ENCODE measurements around the gene SETD9. TPM values are rescaled to one million over a fixed set of nuclear protein-coding genes. Genes with fewer than 3 reads are reported as not detected.
A peak's percentile ranks its signal among the peaks of the same experiment; 100 is the strongest.

The SETD9 gene
- total and polyA plus RNA-seq, 4 donors, result 3.1 to 10.1 (median 6.1) TPM

DNA sequence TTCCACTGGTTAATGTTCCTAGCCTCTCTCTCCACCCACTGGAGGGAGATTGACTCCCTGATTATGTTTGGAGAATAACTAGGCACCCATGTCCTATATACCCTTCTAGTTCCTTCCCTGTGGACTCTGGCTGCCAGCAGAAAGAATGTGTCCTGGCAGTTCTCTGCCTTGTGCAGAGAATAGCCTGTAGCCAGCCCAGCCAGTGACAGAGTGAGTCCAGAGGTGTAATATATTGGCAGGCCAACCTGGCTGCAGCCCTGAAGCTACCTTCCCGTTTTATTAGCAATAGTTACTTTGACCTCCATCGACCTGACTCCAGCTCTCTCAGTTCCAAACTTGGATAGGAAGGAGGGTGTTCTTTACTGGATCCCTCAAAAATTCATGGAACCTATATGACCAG, 8.1 kb downstream of the SETD9 start (continued):
- TF ChIP-seq, protein P1, sequence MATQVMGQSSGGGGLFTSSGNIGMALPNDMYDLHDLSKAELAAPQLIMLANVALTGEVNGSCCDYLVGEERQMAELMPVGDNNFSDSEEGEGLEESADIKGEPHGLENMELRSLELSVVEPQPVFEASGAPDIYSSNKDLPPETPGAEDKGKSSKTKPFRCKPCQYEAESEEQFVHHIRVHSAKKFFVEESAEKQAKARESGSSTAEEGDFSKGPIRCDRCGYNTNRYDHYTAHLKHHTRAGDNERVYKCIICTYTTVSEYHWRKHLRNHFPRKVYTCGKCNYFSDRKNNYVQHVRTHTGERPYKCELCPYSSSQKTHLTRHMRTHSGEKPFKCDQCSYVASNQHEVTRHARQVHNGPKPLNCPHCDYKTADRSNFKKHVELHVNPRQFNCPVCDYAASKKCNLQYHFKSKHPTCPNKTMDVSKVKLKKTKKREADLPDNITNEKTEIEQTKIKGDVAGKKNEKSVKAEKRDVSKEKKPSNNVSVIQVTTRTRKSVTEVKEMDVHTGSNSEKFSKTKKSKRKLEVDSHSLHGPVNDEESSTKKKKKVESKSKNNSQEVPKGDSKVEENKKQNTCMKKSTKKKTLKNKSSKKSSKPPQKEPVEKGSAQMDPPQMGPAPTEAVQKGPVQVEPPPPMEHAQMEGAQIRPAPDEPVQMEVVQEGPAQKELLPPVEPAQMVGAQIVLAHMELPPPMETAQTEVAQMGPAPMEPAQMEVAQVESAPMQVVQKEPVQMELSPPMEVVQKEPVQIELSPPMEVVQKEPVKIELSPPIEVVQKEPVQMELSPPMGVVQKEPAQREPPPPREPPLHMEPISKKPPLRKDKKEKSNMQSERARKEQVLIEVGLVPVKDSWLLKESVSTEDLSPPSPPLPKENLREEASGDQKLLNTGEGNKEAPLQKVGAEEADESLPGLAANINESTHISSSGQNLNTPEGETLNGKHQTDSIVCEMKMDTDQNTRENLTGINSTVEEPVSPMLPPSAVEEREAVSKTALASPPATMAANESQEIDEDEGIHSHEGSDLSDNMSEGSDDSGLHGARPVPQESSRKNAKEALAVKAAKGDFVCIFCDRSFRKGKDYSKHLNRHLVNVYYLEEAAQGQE (IDR thresholded peaks at IDR 0.05), result no peak
- TF ChIP-seq JUND (IDR thresholded peaks at IDR 0.05) (peak; percentile 31 to 47), FOXA2 (IDR thresholded peaks at IDR 0.05) (no peak), GABPA (IDR thresholded peaks at IDR 0.05 in 1 of 2, conservative IDR thresholded peaks at IDR 0.05 in 1 of 2) (no peak)
- TF ChIP-seq, protein P2, sequence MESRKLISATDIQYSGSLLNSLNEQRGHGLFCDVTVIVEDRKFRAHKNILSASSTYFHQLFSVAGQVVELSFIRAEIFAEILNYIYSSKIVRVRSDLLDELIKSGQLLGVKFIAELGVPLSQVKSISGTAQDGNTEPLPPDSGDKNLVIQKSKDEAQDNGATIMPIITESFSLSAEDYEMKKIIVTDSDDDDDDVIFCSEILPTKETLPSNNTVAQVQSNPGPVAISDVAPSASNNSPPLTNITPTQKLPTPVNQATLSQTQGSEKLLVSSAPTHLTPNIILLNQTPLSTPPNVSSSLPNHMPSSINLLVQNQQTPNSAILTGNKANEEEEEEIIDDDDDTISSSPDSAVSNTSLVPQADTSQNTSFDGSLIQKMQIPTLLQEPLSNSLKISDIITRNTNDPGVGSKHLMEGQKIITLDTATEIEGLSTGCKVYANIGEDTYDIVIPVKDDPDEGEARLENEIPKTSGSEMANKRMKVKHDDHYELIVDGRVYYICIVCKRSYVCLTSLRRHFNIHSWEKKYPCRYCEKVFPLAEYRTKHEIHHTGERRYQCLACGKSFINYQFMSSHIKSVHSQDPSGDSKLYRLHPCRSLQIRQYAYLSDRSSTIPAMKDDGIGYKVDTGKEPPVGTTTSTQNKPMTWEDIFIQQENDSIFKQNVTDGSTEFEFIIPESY (IDR thresholded peaks at IDR 0.05), result no peak
- TF ChIP-seq, protein P3, sequence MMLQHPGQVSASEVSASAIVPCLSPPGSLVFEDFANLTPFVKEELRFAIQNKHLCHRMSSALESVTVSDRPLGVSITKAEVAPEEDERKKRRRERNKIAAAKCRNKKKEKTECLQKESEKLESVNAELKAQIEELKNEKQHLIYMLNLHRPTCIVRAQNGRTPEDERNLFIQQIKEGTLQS (IDR thresholded peaks at IDR 0.05), result peak; percentile 54

DNA sequence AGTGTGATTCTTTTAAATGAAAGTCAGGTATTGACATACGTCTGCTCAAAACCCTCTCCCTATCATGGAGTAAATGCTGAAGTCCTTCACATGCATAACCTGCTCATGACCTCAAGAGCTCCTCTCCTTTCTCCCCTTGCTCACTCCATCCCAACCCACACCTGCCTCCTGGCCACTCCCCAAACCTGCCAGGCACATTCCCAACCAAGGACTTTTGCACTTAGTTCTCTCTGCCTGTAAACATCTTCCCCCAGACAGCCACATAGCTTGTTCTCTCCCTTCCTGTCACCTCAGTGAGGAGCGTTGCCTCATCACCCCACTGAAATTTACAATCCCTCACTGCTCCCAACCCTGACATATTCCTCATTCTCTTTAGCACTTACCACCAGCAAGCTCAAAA, 8.7 kb downstream of the SETD9 start:
- Histone ChIP-seq H3K4me1 (ENCODE audit: control insufficient read depth in 4 of 4, insufficient read depth in 4 of 4, low read length in 3 of 4) (peaks cover 2 to 17% (median 15%) of the 10 kb centered on the region in 4 donors), H3K4me3 (ENCODE audit: low read depth in 1 of 3, low read length in 3 of 3) (no peak overlapping the region), H3K36me3 (ENCODE audit: control insufficient read depth in 4 of 4, insufficient read depth in 3 of 4, low read depth in 1 of 4, low read length in 3 of 4) (peaks cover 4 to 14% (median 8%) of the 10 kb centered on the region in 4 donors), H3K27ac (ENCODE audit: low read depth in 1 of 2, low read length in 2 of 2) (peak overlapping the region; percentile 65 to 75), H3K27me3 (ENCODE audit: control insufficient read depth in 4 of 4, insufficient read depth in 4 of 4, low read length in 3 of 4) (no peaks in the 10 kb centered on the region), H3K9me3 (ENCODE audit: control insufficient read depth in 4 of 4, low read length in 3 of 4) (no peaks in the 10 kb centered on the region), H3K9ac (ENCODE audit: low read depth in 1 of 2, low read length in 2 of 2) (no peak overlapping the region)
- DNase-seq (ENCODE audit: low spot score), result no peak
- TF ChIP-seq, protein P1 (IDR thresholded peaks at IDR 0.05), result no peak
- TF ChIP-seq FOXA1 (IDR thresholded peaks at IDR 0.05), result no peak
- TF ChIP-seq, protein P2 (IDR thresholded peaks at IDR 0.05), result no peak
- peak; percentile 15 for TF ChIP-seq FOXA2 (IDR thresholded peaks at IDR 0.05)
- TF ChIP-seq HNF4A (conservative IDR thresholded peaks at IDR 0.05), result no peak
- no peak for TF ChIP-seq TAF1 (conservative IDR thresholded peaks at IDR 0.05)
- TF ChIP-seq, protein P4, sequence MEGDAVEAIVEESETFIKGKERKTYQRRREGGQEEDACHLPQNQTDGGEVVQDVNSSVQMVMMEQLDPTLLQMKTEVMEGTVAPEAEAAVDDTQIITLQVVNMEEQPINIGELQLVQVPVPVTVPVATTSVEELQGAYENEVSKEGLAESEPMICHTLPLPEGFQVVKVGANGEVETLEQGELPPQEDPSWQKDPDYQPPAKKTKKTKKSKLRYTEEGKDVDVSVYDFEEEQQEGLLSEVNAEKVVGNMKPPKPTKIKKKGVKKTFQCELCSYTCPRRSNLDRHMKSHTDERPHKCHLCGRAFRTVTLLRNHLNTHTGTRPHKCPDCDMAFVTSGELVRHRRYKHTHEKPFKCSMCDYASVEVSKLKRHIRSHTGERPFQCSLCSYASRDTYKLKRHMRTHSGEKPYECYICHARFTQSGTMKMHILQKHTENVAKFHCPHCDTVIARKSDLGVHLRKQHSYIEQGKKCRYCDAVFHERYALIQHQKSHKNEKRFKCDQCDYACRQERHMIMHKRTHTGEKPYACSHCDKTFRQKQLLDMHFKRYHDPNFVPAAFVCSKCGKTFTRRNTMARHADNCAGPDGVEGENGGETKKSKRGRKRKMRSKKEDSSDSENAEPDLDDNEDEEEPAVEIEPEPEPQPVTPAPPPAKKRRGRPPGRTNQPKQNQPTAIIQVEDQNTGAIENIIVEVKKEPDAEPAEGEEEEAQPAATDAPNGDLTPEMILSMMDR (IDR thresholded peaks at IDR 0.05; ENCODE audit: low read depth, low read length, missing input control), result no peak
- WGBS, result 32% methylated on average over 2 of the region's 2 CpGs

Data from liver (tissue), 9 donors.